Chondrocyte (in vitro differentiated cells): ENCODE results near the gene HOOK1. TPM values are rescaled to one million over a fixed set of nuclear protein-coding genes. Genes with fewer than 3 reads are reported as not detected.
"Not testable (repeated sequence)": the region's sequence is repeated elsewhere in the genome, so short reads cannot be mapped to it uniquely, and the experiment has no call there.

Experiments
- DNase-seq: peaks from one replicate; pipeline ENCODE4 v3.0.0; 2021; ENCODE audit warnings: mixed read lengths, low spot score
- H3K27ac Mint-ChIP-seq: one replicate; pipeline ENCODE4 v1.8.0; 2021; ENCODE audit warnings: mild to moderate bottlenecking, moderate library complexity, mixed read lengths; ENCODE audit not compliant: unreplicated experiment
- H3K27me3 Mint-ChIP-seq: 2 replicates; pipeline ENCODE4 v1.8.0; 2021; ENCODE audit warnings: low read depth, mixed read lengths
- H3K36me3 Mint-ChIP-seq: 2 replicates; pipeline ENCODE4 v1.8.0; 2021; ENCODE audit warnings: low read depth, mixed read lengths
- H3K4me1 Mint-ChIP-seq: 2 replicates; pipeline ENCODE4 v1.8.0; 2021; ENCODE audit warnings: low read depth, mild to moderate bottlenecking, mixed read lengths
- H3K4me3 Mint-ChIP-seq: one replicate; pipeline ENCODE4 v1.8.0; 2021; ENCODE audit warnings: mild to moderate bottlenecking, moderate library complexity, mixed read lengths; ENCODE audit not compliant: unreplicated experiment
- H3K9me3 Mint-ChIP-seq: 2 replicates; pipeline ENCODE4 v1.8.0; 2021; ENCODE audit warnings: low read depth, mixed read lengths
- CTCF ChIP-seq: fragments of 200-600 bp; sonication (generic); IDR thresholded peaks from 2 replicates; pipeline ENCODE4 v1.5.0; 2021; ENCODE audit warnings: antibody characterized with exemption, mild to moderate bottlenecking, moderate library complexity
- total RNA-seq: library from RNA; stranded (reverse); gene quantifications from 3 replicates; pipeline ENCODE4 v1.2.1, GENCODE V29; 2021

HOOK1 gene
- total RNA-seq, 1 donor from 2014 or later = 0.40 TPM

DNA sequence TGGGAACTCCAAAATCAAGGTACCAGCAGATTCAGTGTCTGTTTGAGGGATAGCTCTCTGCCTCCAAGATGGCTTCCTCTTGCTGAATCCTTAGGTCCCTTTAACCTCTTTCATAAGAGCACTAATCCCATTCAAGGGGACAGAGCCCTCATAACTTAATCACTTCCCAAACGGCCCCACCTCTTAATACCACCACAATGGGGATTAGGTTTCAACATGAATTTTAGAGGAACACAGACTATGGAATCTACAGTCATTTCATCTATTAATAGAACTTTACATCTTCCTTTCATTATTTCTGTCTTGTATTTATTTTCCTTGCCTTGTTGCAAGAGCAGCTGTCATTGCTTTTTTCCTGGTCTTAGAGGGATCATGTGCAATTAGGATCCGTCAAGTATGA lies 30.3 kb downstream of the HOOK1 start:
- TF ChIP-seq CTCF = no peak
- DNase-seq = no peak
- Mint-ChIP-seq H3K36me3 (no peaks in the 10 kb centered on the region), H3K4me3 (no peak overlapping the region), H3K4me1 (no peaks in the 10 kb centered on the region), H3K9me3 (peaks cover 1% of the 10 kb centered on the region), H3K27ac (no peak overlapping the region), H3K27me3 (peaks cover 50% of the 10 kb centered on the region)

DNA sequence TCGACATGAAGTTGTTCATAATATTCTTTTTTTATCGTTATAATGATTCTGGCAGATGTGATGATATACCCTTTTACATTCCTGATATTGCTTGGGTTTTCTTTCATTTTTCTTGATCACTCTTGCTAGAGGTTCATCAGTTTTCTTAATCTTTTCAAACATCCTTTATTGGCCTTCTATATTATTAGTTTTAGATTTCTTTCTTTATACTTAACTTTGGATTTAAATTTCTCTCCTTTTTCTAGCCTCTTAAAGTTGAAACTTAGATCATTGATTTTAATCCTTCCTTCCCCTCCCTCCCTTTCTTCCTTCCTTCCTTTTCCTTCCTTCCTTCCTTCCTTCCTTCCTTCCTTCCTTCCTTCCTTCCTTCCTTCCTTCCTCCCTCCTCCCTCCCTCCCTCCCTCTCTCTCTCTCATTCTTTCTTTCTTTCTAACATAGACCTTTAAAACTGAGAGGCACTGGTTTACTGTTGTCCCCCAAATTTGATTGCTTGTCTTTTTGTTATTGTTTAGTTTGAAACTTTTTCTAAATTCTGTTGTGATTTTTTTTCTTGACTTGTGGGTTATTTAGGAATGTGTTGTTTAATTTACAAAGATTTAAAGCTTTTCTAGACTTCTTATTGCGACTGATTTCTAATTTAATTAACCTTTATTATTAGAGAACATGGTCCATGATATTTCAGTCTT lies 31.6 kb downstream of the HOOK1 start:
- Mint-ChIP-seq H3K4me1 (no peaks in the 10 kb centered on the region), H3K9me3 (peaks cover 7% of the 10 kb centered on the region), H3K27me3 (peaks cover 55% of the 10 kb centered on the region)

GRCh38 chr1:59846895-59847282 lies 32.1 kb downstream of the HOOK1 start:
- no peak for TF ChIP-seq CTCF
- DNase-seq = no peak
- Mint-ChIP-seq H3K27ac (no peak overlapping the region), H3K4me1 (no peaks in the 10 kb centered on the region), H3K36me3 (no peaks in the 10 kb centered on the region), H3K27me3 (peaks cover 49% of the 10 kb centered on the region), H3K4me3 (no peak overlapping the region), H3K9me3 (peaks cover 7% of the 10 kb centered on the region)

More for the DNA sequence above, 31.6 kb downstream of the HOOK1 start:
- TF ChIP-seq CTCF = no peak
- no peak for DNase-seq
- Mint-ChIP-seq H3K4me3 (no peak overlapping the region), H3K36me3 (no peaks in the 10 kb centered on the region), H3K27ac (no peak overlapping the region)

DNA sequence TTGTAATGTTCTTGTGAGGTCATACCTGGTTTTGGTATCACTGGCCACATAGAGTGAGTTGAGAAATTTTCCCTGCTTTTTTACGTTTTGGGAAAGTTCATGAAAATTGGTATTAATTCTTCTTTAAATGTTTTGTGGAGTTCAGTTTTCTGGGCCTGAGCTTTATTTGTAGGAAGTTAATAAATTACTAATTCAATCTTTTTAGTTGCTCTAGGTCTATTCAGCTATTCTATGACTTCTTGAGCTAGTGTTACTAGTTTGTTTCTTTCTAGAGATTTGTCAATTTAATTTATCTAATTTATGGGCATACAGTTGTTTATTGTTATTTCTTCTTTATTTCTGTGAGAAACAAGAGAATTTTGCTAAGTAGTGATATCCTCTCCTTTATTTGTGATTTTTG lies 37.4 kb downstream of the HOOK1 start:
- Mint-ChIP-seq H3K4me3 (no peak overlapping the region), H3K36me3 (peaks cover 2% of the 10 kb centered on the region), H3K27me3 (peaks cover 22% of the 10 kb centered on the region), H3K4me1 (no peaks in the 10 kb centered on the region), H3K9me3 (peaks cover 11% of the 10 kb centered on the region), H3K27ac (no peak overlapping the region)
- no peak for TF ChIP-seq CTCF
- no peak for DNase-seq

GRCh38 chr1:59855297-59855696 lies 40.5 kb downstream of the HOOK1 start:
- H3K9me3 Mint-ChIP-seq, H3K4me3 Mint-ChIP-seq, H3K27me3 Mint-ChIP-seq, DNase-seq, H3K36me3 Mint-ChIP-seq, H3K4me1 Mint-ChIP-seq, H3K27ac Mint-ChIP-seq: not testable (repeated sequence)

- Mint-ChIP-seq H3K27ac (no peak overlapping the region), H3K4me3 (no peak overlapping the region), H3K9me3 (peaks cover 4% of the 10 kb centered on the region), H3K4me1 (no peaks in the 10 kb centered on the region), H3K36me3 (peaks cover 2% of the 10 kb centered on the region), H3K27me3 (peaks cover 2% of the 10 kb centered on the region)
- DNase-seq = no peak
- no peak for TF ChIP-seq CTCF
Observed at GRCh38 chr1:59856725-59857338, 42.1 kb downstream of the HOOK1 start.
